ENCODE measurements around the gene TUBGCP5.
"Not testable (repeated sequence)": the region's sequence is repeated elsewhere in the genome, so short reads cannot be mapped to it uniquely, and the experiment has no call there.

TUBGCP5 gene

GRCh38 chr15:23039143-23039916 lies at the start of gene TUBGCP5:
TUBGCP5 (minus strand) TSS chr15:23039569; CDS start chr15:23039543, 26 bp downstream.
- DNase-seq (ENCODE audit: low read depth): peak; percentile 98

GRCh38 chr15:23083115-23083514 lies 43.7 kb upstream of the TUBGCP5 start:
- no peak for DNase-seq (ENCODE audit: low read depth)

- not testable (repeated sequence) for DNase-seq (ENCODE audit: low read depth)
Measured at GRCh38 chr15:23081996-23082737, 42.8 kb upstream of the TUBGCP5 start.

- no peak for DNase-seq (ENCODE audit: low read depth)
Measured at GRCh38 chr15:23081271-23081670, 41.9 kb upstream of the TUBGCP5 start.

- no peak for DNase-seq (ENCODE audit: low read depth)
Measured at GRCh38 chr15:23079766-23080165, 40.4 kb upstream of the TUBGCP5 start.

GRCh38 chr15:23075927-23076326 lies 36.6 kb upstream of the TUBGCP5 start:
- DNase-seq (ENCODE audit: low read depth): no peak

- DNase-seq (ENCODE audit: low read depth): peak; percentile 24
Measured at GRCh38 chr15:23074684-23075083, 35.3 kb upstream of the TUBGCP5 start.

- DNase-seq (ENCODE audit: low read depth): no peak
Measured at GRCh38 chr15:23073890-23074646, 34.7 kb upstream of the TUBGCP5 start.

GRCh38 chr15:23072633-23073032 lies 33.3 kb upstream of the TUBGCP5 start:
- DNase-seq (ENCODE audit: low read depth): no peak

- DNase-seq (ENCODE audit: low read depth): no peak
Measured at GRCh38 chr15:23069496-23070166, 30.3 kb upstream of the TUBGCP5 start.

- no peak for DNase-seq (ENCODE audit: low read depth)
Measured at GRCh38 chr15:23067416-23067815, 28.0 kb upstream of the TUBGCP5 start.

GRCh38 chr15:23065836-23066235 lies 26.5 kb upstream of the TUBGCP5 start:
- no peak for DNase-seq (ENCODE audit: low read depth)

GRCh38 chr15:23064156-23064555 lies 24.8 kb upstream of the TUBGCP5 start:
- DNase-seq (ENCODE audit: low read depth): no peak

- no peak for DNase-seq (ENCODE audit: low read depth)
Measured at GRCh38 chr15:23057707-23058106, 18.3 kb upstream of the TUBGCP5 start.

- no peak for DNase-seq (ENCODE audit: low read depth)
Measured at GRCh38 chr15:23055316-23055715, 15.9 kb upstream of the TUBGCP5 start.

- DNase-seq (ENCODE audit: low read depth): no peak
Measured at GRCh38 chr15:23052522-23052921, 13.2 kb upstream of the TUBGCP5 start.

- no peak for DNase-seq (ENCODE audit: low read depth)
Measured at GRCh38 chr15:23050708-23051107, 11.3 kb upstream of the TUBGCP5 start.

- no peak for DNase-seq (ENCODE audit: low read depth)
Measured at GRCh38 chr15:23049984-23050628, 10.7 kb upstream of the TUBGCP5 start.

GRCh38 chr15:23048572-23049282 lies 9.4 kb upstream of the TUBGCP5 start:
- DNase-seq (ENCODE audit: low read depth): not testable (repeated sequence)

GRCh38 chr15:23043987-23044386 lies 4.6 kb upstream of the TUBGCP5 start:
- not testable (repeated sequence) for DNase-seq (ENCODE audit: low read depth)

GRCh38 chr15:23043535-23043934 lies 4.2 kb upstream of the TUBGCP5 start:
- not testable (repeated sequence) for DNase-seq (ENCODE audit: low read depth)
